Measurements from ENCODE around the gene NKIRAS1.

DNA sequence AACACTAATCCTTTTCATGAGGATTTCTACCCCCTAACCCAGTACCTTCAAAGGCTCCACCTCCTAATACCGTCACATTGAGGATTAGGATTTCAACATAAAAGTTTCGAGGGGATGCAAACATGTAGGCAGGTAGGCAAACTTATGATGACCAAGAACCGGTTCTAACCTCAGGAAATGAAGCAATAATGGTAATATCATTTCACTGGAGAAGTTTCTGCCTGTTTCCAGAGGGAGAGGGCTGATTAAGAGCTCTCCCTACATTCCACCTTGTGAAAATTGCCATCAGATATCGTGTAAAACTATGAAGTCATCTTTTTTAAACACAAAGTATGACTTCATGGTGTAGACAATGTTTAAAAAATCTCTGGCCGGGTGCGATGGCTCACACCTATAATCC is 31.6 kb downstream of the NKIRAS1 start:
- TF ChIP-seq POLR2AphosphoS5 (IDR thresholded peaks at IDR 0.05; ENCODE audit: low read depth, low read length), result no peak
- TF ChIP-seq TAF1 (IDR thresholded peaks at IDR 0.05; ENCODE audit: low read depth, low read length), result no peak
- no peak for TF ChIP-seq SPI1 (IDR thresholded peaks at IDR 0.05; ENCODE audit: low read depth, low read length)
- TF ChIP-seq POLR2A (IDR thresholded peaks at IDR 0.05; ENCODE audit: low read depth, low read length), result no peak
- no peak for TF ChIP-seq POU2F2 (IDR thresholded peaks at IDR 0.05; ENCODE audit: low read depth, low read length)
- TF ChIP-seq PAX5 (IDR thresholded peaks at IDR 0.05; ENCODE audit: insufficient read depth, low read length, severe bottlenecking), result no peak
